Ecto neural progenitor cell (in vitro differentiated cells): ENCODE results near the gene POLD1.
"Not testable (repeated sequence)": the region's sequence is repeated elsewhere in the genome, so short reads cannot be mapped to it uniquely, and the experiment has no call there.

Experiments
- DNase-seq: peaks from one replicate; pipeline ENCODE4 v3.0.0-alpha.2; 2018; ENCODE audit warnings: low spot score

POLD1 gene

GRCh38 chr19:50383852-50384684 lies at the start of gene POLD1:
POLD1 (plus strand) TSS chr19:50384347; CDS start chr19:50398852, 14,505 bp downstream.
- peak; percentile 98 for DNase-seq

GRCh38 chr19:50334741-50335421 lies 49.3 kb upstream of the POLD1 start:
- DNase-seq, result no peak

DNA sequence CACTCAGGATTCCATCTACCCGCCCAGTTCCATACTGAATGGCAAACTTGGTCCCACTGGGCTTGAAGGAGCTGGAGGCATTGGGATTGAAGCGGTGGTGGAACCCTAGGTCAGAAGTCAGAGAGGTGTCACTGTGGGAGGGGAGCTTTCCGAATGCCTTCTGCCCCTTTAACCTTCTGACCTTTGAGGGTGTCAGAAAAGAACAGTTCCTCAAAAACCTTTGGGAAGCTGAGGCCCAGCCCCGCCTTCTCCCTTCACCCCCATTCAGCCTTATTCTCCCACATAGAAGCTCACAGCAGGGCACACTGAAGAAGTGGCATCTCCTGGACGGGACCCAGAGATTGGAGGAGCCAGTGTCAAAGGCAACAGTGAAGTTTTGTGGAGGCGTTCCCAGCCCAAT lies 47.1 kb upstream of the POLD1 start:
- not testable (repeated sequence) for DNase-seq

- no peak for DNase-seq
These were observed 43.8 kb upstream of the POLD1 start for GRCh38 chr19:50340331-50340730.

DNA sequence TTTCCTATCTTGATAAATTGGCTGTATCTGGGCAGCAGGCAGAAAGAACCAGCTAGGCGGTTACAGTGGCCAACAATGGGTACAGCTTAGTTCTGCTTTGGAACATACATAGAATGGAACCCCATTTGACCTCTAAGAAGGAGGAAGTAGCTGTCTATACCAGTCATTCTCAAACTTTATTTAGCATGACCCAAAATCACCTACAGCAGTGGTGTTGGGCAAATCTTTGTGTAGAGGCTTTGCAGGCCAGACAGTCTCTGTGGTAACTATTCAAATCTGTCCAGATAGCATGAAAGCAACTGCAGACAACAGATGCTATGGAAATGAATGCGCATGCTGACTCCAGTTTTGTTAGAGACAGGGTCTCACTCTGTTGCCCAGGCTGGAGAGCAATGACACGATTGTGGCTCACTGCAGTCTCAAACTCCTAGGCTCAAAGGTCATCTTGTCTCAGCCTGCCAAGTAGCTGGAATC lies 43.0 kb upstream of the POLD1 start:
- DNase-seq, result no peak

DNA sequence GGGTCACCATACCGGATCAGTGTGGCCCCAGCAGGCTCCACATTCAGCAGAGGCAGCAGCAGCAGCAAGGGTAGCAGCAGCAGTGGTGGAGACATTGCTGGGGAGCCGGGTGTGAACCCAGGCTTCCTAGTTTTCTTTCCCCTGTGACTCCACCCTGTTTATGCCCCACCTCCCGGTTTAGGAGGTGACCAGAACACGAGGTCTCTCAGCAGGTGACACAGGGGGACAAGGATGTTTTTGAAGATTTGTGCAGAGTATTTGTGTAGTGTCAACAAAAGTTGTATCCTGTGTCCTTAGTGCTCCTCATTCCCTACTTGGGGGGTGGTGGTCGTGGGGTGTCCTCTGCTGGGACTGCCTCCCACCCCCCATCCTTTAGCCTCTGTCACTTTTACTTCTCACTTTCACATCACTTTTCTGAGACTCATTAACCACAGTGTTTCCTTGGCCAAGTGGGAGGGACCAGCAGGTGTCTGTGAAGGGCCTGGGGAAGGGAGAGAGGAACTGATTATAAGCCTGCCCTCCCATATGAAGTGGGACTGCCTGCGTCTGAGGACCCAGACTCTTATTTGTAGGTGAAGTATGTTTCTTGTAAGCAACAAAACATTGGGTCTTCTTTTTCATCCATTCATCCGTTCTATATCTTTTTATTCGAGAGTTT lies 39.4 kb upstream of the POLD1 start:
- no peak for DNase-seq

DNA sequence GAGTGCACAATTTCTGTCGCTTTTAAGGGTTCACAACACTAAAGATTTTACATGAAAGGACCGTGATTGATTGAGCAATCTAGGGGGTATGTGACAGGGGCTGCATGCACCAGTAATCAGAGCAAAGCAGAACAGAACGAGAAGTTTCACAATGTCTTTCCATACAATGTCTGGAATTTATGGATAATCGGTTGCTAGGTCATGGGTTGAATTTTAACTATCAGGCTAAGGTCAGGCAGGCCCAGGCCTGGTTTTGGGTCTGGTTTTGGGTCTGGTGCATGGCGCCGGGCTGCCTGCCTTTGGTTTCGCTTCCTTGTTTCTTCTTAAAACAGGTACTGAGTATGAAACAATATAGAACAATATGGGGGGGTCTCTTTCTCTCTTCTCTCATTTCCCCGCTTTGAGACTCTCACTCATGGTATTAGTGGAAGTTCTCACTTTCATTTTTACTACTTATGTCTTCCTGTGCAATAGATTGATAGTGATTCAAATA lies 37.0 kb upstream of the POLD1 start:
- not testable (repeated sequence) for DNase-seq

DNA sequence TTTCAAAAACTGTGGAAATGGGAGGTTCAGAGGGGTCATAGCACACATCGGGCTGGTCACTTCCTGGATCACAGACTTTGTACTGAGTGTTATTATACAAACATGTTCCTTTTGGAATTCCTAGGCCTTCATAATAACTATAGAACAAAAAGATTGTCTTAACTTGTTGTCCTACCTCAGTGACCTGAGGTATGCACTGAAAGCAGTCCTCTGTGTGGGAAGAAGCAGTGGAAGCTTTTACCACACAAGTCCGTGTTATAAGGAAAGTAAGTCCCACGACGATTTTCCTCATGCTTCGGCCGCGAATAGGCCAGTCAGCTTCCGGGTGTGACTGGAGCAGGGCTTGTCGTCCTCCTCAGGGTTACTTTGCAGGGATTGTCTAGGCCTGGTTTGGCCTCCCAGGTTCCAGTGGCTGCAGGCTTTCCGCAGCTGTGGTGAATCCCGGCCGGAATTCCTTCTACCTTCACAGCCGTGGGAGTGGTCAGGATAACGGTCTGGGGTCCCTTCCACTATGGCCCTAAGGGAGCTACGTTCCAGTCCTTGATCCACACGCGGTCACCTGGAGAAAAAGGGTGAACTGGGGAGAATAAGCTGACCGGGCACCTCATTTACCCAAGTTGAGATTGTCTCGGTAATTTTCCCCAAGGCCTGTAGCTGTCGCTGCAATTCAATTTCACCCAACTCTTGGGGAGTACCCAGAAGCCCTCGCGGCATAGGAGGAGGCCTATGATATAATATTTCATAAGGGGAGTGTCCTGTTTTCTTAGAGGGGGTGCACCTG lies 34.7 kb upstream of the POLD1 start:
- no peak for DNase-seq

GRCh38 chr19:50352242-50352641 lies 31.9 kb upstream of the POLD1 start:
- no peak for DNase-seq

- DNase-seq, result not testable (repeated sequence)
These were observed 30.7 kb upstream of the POLD1 start for GRCh38 chr19:50353487-50353880.

DNA sequence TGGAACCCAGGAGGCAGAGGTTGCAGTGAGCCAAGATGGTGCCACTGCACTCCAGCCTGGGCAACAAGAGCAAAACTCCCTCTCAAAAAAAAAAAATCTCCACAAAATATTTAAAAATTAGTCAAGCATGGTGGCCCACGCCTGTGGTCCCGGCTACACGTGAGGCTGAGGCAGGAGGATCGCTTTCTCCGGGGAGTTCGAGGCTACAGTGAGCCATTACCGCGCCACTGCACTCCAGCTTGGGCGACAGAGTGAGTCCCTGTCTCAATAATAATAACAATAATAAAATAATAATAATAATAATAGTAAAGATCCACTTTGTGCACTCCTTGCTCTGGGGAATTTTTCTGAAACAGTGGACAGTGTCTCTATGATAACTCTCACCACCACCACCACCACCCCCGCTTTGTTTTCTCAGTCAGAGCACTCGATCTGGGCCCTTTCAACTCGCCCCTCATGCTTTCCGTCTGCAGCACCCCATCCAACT lies 27.4 kb upstream of the POLD1 start:
- DNase-seq, result no peak

DNA sequence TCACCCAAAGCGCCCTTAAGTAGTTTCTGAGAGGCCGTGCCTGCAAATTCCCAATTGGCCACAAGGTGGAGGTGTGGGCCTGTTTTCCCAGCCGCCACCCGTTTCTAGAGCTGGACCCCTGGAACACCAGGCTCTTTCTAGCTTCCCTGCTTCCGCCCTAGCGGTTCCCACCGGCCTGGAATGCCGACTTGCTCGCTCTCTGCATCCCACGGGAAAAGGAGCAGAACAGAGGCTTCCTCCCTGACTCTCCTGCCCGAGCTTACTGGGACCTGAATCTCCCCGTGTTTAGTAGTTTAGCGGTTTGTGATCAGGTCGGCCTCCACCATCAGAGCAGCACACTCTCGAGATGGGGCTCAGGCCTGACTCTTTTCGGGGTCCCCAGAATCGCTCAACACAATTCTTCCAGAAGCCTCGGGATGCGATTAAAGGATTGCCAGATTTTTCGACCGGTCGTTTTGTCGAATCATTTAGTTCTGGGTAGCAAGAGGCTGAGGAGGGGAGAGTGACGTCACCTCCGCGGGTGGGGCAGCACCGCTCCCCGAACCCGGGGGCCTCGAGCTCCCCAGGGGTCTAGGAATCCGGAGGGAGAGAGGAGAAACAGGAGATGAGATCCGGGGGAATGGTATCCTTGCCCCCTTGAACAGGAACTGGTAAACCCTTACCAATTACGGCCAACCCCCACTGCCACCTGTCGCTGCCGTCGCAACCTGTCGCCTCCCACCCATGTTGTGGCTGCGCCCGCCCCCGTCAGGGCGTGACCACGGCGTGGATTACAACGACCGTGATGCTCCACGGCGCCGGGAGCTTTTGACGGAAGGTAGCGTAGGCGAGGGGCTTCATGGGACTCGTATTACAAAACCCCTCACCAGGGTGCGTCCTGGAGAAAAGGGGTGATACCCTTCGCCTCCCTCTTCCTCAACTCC lies 26.7 kb upstream of the POLD1 start:
- DNase-seq, result peak; percentile 81

DNA sequence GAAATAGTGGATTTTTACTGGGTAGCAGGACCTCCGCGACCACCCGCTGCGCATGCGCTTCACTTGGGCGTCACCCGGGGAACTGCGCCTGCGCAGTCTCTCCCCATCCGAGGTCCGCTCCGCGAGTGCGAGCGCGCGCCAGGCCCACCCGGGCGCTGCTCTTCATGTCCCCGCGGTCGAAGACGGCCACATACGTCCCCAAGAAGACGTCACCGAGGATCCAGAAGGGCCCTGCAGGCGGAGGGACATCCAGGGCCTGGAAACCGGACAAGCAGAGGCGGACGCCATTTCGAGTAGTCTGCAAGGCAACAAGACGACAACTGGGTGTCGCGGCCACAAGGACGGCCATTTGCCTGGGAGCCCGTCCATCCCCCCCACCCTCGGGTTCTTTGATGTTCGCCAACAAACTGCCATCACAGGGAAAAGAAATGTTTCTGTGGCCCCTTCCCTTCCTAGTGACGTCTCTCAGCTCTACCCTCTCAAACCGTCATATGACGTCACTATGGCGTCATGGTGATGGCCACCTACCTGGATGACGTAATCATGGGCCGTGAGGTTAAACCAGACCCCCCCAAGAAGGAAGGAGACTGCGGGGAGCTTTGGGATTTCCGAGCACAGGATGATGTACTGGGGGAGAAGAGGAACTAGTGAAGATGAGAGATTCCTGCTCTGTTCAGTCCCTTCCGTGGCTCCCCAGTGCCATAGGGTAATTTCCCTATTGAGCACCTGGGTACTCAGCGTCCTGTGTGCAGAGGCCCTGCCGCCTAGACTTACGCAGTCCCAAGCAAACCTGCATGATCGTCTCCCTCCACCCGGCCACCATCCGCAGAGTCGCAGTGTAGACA lies 25.4 kb upstream of the POLD1 start:
- DNase-seq, result no peak

- DNase-seq, result no peak
These were observed 24.8 kb upstream of the POLD1 start for GRCh38 chr19:50359328-50359818.

DNA sequence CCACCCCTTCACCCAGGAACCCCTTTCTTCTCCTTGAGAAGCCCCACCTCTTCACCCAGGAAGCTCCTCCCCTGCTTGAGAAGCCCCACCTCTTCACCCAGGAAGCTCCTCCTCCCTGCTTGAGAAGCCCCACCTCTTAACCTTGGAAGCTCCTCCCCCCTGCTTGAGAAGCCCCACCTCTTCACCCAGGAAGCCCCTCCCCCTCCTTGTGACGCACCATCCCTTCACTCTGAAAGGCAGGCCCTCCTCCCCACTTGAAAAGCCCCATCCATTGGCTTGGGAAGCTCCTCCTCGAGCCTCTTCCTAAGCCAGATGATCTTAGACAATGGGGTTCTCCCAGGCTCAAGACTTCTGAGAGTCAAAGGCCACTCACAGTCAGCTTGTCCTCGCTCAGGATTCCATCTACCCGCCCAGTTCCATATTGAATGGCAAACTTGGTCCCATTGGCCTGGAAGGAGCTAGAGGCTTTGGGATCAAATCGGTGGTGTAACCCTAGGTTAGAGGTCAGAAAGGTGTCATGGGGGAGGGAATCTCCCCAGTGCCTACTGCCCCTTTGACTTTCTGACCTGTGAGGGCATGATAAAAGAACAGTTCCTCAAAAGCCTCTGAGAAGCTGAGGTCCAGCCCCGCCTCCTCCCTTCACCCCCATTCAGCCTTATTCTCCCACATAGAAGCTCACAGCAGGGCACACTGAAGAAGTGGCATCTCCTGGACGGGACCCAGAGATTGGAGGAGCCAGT lies 22.7 kb upstream of the POLD1 start:
- DNase-seq, result no peak

DNA sequence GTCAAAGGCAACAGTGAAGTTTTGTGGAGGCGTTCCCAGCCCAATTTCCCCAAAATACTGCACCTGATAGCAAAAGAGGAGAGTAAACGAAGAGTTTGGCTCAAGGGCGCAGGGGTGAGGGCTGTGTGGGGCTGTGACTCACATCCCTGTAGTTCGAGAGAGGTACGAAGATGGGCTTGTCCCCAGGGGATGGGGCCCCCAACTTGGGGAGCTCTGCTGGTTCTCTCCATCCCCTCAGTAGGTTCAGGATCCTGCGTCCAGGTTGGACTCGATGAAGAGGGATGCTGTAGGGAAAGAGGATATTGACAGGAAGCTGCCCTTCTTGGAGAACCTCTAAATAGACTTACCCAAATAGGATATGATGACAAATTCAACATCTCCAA lies 22.1 kb upstream of the POLD1 start:
- no peak for DNase-seq

- no peak for DNase-seq
These were observed 21.3 kb upstream of the POLD1 start for GRCh38 chr19:50362656-50363424.
